ENCODE data around the gene RPTOR. TPM values are rescaled to one million over a fixed set of nuclear protein-coding genes. Genes with fewer than 3 reads are reported as not detected.

Gene RPTOR
- total RNA-seq, 4 donors from 2014 or later, result 34.1 to 65.8 (median 43.6) TPM

DNA sequence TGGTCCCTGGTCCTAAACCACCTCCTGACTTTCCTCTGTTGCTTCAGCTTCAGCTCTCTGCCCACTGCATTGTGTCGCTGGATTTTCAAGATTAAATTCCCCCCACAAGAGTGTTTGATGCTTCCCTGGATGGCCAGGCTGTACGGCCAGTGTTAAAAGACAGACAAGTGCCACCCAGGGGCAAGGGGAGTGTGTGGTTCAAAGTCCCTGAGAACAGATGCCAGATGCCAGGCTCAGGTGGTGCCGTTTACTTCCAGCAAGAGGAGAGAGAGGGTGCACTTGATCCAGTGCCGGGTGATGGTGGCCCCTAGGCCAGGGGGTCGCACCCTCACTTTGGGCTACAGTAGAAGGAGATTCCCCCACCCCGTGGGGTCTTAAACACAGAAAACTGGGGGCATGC, 109.2 kb downstream of the RPTOR start:
- no peaks in the 10 kb centered on the region for H3K27me3 ChIP-seq
- H3K4me3 ChIP-seq, result no peak overlapping the region
- H3K9me3 ChIP-seq, result peaks cover 0 to 8% (median 6%) of the 10 kb centered on the region in 4 donors
- DNase-seq (ENCODE audit: extremely low spot score), result no peak
- no peak overlapping the region for H3K27ac ChIP-seq (replicated peaks in 1 of 4)
- H3K4me1 ChIP-seq, result peaks cover 12 to 18% (median 17%) of the 10 kb centered on the region in 4 donors
- H3K36me3 ChIP-seq, result no peaks in the 10 kb centered on the region
- 98% methylated on average over 6 of the region's 6 CpGs for WGBS
- no peak for TF ChIP-seq EP300 (IDR thresholded peaks at IDR 0.05)
- TF ChIP-seq, protein P1, sequence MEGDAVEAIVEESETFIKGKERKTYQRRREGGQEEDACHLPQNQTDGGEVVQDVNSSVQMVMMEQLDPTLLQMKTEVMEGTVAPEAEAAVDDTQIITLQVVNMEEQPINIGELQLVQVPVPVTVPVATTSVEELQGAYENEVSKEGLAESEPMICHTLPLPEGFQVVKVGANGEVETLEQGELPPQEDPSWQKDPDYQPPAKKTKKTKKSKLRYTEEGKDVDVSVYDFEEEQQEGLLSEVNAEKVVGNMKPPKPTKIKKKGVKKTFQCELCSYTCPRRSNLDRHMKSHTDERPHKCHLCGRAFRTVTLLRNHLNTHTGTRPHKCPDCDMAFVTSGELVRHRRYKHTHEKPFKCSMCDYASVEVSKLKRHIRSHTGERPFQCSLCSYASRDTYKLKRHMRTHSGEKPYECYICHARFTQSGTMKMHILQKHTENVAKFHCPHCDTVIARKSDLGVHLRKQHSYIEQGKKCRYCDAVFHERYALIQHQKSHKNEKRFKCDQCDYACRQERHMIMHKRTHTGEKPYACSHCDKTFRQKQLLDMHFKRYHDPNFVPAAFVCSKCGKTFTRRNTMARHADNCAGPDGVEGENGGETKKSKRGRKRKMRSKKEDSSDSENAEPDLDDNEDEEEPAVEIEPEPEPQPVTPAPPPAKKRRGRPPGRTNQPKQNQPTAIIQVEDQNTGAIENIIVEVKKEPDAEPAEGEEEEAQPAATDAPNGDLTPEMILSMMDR (IDR thresholded peaks at IDR 0.05), result no peak
- no peak for TF ChIP-seq POLR2A (IDR thresholded peaks at IDR 0.05; ENCODE audit: low read depth)
- no peak for TF ChIP-seq POLR2AphosphoS5 (IDR thresholded peaks at IDR 0.05)
- intact Hi-C loops (cut with DNase I), result no loop called here

DNA sequence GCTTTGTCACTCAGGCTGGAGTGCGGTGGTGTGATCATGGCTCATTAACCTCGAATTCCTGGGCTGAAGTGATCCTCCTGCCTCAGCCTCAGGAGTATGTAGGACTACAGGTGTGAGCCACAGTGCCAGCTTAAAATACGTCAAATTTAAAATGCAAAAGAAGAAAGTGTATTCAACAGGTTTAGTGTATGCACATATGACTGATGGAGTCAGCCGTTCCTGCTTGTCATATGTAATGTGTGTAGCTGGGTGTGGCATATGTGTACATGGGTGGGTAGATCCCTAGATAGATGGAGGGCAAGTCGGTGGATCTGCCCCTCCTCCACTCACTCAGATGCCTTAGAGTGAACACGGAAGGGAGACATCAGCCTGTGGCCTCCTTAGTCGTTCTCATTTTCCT, 111.0 kb downstream of the RPTOR start:
- WGBS, result 90% methylated on average over 7 of the region's 7 CpGs

DNA sequence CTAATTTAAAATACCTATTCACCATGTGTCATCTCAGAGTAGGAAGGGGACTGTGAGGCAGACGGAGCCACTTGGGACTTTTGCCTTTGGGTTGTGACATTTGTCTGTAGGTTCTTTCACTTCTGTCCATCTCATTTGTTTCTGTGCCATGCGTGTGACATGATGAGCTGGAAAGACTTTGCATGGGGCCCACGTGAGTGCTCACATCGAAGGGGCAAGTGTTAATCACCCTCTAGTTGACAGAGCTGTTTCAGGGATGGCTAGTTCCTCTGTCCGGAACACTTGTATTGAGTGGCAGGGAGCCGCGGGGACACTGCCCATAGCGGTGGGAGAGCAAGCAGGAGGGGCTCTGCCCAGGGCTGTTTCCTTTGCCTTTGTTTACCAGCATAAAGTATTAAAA, 112.0 kb downstream of the RPTOR start:
- intact Hi-C loops (cut with DNase I), result no loop called here
- Histone ChIP-seq H3K27me3 (no peaks in the 10 kb centered on the region), H3K27ac (replicated peaks in 1 of 4) (no peak overlapping the region), H3K9me3 (peaks cover 0 to 8% (median 6%) of the 10 kb centered on the region in 4 donors), H3K4me1 (no peaks in the 10 kb centered on the region), H3K36me3 (no peaks in the 10 kb centered on the region), H3K4me3 (no peak overlapping the region)
- WGBS, result 69% methylated on average over 8 of the region's 8 CpGs
- no peak for DNase-seq (ENCODE audit: extremely low spot score)
- TF ChIP-seq EP300 (IDR thresholded peaks at IDR 0.05), result no peak
- TF ChIP-seq, protein P1 (IDR thresholded peaks at IDR 0.05), result no peak

More for the DNA sequence above, 111.0 kb downstream of the RPTOR start:
- H3K4me3 ChIP-seq, result no peak overlapping the region
- no peak overlapping the region for H3K27ac ChIP-seq (replicated peaks in 1 of 4)
- no peak for DNase-seq (ENCODE audit: extremely low spot score)
- H3K36me3 ChIP-seq, result no peaks in the 10 kb centered on the region
- peaks cover 0 to 8% (median 6%) of the 10 kb centered on the region in 4 donors for H3K9me3 ChIP-seq
- no peaks in the 10 kb centered on the region for H3K27me3 ChIP-seq
- intact Hi-C loops (cut with DNase I), result no loop called here
- TF ChIP-seq EP300 (IDR thresholded peaks at IDR 0.05), result no peak
- TF ChIP-seq, protein P1 (IDR thresholded peaks at IDR 0.05), result no peak
- TF ChIP-seq POLR2AphosphoS5 (IDR thresholded peaks at IDR 0.05), result no peak
- no peak for TF ChIP-seq POLR2A (IDR thresholded peaks at IDR 0.05; ENCODE audit: low read depth)
- peaks cover 0 to 2% (median under 1%) of the 10 kb centered on the region in 4 donors for H3K4me1 ChIP-seq

DNA sequence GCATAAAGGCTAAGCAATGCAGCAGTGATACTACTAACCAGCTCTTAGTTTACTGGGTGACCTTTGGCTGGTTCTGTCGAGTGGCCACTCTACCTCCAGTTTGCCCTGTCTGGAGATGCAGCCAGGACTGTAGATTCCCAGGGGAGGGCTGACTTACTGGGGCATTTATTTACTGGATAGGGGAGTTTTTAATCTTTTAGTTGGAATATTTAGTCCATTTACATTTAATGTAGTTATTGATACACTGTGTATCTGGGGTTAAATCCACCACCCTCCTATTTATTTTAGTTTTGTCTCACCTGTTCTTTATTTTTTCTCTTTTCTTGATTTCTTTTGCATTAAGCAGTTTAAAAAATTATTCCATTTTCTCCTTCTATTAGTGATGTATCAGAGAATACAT, 112.9 kb downstream of the RPTOR start:
- no peak for TF ChIP-seq EP300 (IDR thresholded peaks at IDR 0.05)
- TF ChIP-seq POLR2A (IDR thresholded peaks at IDR 0.05; ENCODE audit: low read depth), result no peak
- TF ChIP-seq POLR2AphosphoS5 (IDR thresholded peaks at IDR 0.05), result no peak
- TF ChIP-seq, protein P1 (IDR thresholded peaks at IDR 0.05), result no peak
- H3K27ac ChIP-seq (replicated peaks in 1 of 4), result no peak overlapping the region
- DNase-seq (ENCODE audit: extremely low spot score), result no peak
- H3K36me3 ChIP-seq, result no peaks in the 10 kb centered on the region
- no peak overlapping the region for H3K4me3 ChIP-seq
- WGBS, result 93% methylated on average over 1 of the region's 1 CpG
- intact Hi-C loops (cut with DNase I), result no loop called here
- no peaks in the 10 kb centered on the region for H3K27me3 ChIP-seq
- no peaks in the 10 kb centered on the region for H3K4me1 ChIP-seq
- H3K9me3 ChIP-seq, result peaks cover 0 to 8% (median 6%) of the 10 kb centered on the region in 4 donors

DNA sequence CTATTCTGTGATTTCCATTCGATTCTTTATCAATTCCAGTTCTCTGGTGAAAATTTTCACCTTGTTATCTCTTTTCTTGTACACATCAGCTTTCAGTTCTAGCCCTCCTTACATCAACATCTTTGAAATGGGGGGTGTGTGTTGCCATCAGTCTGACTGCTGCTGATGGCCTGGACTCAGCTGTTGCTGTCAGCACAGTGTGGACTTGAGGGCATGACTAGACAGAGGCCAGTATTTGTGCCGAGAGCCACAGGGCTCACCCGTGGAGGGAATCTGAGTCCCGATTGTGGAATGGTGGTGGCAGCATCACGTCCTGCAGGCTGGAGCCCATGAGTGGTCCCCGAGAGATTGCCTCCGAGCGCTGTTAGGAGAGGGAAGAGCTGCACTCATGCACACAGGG, 114.2 kb downstream of the RPTOR start:
- no peak for DNase-seq (ENCODE audit: extremely low spot score)
- Histone ChIP-seq H3K27me3 (no peaks in the 10 kb centered on the region), H3K27ac (replicated peaks in 1 of 4) (no peak overlapping the region), H3K36me3 (no peaks in the 10 kb centered on the region), H3K4me1 (peaks cover 4 to 9% (median 8%) of the 10 kb centered on the region in 4 donors), H3K9me3 (peaks cover 0 to 8% (median 6%) of the 10 kb centered on the region in 4 donors), H3K4me3 (no peak overlapping the region)
- WGBS, result 96% methylated on average over 6 of the region's 8 CpGs
- TF ChIP-seq POLR2A (IDR thresholded peaks at IDR 0.05; ENCODE audit: low read depth), result no peak
- intact Hi-C loops (cut with DNase I), result no loop called here

Data from esophagus muscularis mucosa (tissue), 4 donors.